Suppressor macrophage treated with lipopolysaccharide for 4 hours (primary cell): ENCODE measurements around the gene ARPP21.
"Not testable (repeated sequence)": the region's sequence is repeated elsewhere in the genome, so short reads cannot be mapped to it uniquely, and the experiment has no call there.

ENCODE experiments used
- DNase-seq: peaks from one replicate; pipeline ENCODE4 v3.0.0-alpha.2; 2020

Gene ARPP21

DNA sequence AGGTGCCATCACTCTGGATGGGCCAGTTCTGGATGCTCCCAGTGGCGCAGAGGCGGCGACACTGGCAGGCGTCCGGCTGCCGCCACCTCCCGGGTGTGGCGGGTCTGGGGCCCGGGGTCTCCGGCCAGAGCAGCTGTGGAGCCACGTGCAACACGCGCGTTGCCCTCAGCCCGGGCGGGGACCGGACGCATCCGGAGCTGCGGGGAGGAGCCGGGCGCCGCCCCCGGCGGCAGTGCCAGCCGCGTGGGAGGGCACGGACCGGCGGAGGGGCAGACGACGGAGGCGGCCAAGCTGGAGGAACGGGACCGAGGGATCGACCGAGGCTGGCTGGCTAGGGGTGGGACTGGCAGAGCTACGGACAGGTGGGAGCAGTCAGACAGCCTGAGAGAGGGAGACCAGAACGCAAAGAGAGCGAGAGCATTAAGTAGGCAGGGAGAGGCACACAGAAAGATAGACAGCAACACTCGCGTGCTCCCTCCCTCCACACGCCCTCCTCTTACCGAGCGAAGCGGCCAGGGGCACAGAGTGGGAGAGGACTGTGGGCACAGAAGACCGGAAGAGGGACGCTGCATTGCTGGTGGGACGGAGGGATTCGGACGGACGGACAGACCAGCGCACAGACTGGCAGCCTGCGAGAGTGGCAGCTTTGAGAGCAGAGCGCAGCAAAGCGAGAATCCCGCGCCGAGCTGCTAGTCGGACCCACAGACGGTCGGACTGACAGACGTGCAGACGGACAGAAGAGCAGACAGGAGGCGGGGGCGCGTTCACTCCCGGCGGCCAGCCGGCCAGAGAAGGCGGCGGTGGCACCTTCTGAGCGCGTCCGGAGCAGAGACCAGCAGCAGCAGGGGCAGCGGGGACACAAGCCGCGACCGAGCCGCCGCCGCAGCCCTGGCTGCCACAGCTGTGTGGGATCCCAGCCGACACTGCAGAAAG lies at the start of gene ARPP21:
TSS of gene ARPP21 (plus strand) at position 272 of the 933 bp plus-strand sequence. CDS start 42,227 bp downstream, outside the sequence.
- DNase-seq = no peak

DNA sequence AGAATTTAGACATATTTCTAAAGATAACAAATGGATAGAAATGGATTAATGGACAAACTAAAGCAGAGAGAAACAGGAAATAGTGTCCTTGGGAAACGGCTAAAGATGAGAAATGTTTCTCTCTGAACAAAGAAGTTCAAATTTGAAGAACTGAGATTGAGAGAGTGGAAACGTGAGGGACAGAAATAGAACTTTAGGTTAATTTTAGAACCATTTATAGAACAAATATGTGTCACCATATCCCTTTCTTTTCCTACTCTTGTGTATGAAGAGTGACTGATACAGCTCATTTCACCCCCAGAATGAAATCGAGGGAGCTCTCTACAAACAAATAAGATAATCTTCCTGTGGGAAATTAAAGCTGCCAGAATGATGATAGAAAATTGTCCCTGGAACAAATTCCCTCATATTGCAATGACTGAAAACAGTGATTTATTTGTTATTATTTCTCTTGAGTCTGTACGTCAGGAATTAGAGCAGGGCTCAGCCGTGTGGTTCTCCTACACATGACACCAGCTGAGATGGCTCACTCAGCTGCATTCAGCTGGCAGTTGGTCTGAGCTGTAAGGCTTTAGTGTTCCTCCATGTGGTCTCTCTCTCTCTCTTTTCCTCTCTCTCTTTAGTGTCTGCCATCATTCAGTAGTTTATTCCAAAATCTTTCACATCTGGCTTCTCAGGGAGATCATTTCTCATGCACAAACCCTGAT lies 46.6 kb upstream of the ARPP21 start:
- DNase-seq = no peak

DNA sequence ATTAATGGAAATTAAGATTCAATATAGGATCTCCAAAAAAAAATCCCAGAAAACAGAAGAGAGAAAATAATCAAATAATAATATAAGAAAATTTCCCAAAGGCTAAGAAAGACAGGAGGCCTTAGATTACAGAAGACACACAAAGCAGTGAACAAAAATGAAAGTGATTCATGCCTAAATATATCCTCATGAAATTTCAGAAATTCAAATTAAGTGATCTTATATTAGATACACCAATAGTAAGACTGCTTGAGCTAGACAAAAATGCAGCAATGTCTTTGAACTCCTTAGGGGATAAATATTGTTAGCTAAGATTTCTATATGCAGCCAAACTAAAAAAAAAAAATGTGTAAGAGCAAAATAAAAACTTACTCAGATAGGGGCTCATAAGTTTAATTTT lies 44.6 kb upstream of the ARPP21 start:
- no peak for DNase-seq

DNA sequence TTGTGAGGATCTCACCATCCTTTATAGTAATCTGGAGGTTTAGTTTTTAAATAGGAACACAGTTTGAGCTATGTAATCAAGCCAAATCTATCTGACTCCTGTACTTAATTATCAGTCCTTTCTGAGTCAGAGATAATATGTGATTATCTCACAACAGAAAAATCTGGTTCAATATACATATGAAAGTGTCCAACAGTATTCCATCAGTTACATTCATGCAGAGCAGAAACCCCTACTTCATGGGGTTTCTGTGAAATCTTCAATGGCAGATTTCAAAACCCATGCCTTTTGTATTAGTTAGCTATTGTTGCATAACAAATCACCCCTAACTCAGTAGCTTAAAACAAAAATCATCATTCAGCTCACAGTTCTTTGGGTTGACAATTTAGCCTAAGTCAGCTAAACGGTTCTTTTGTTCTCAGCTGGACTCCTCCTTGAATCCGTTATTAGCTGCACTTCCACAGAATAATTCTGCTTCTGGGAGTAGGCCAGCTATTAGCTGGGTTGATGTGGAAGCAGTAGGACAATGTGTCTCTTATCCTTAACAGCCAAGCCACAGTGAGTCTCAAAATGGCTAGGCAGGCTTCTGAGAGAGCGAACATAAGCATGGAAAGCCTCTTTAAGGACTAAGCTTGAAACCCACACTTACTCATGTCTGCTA lies 42.9 kb upstream of the ARPP21 start:
- no peak for DNase-seq

DNA sequence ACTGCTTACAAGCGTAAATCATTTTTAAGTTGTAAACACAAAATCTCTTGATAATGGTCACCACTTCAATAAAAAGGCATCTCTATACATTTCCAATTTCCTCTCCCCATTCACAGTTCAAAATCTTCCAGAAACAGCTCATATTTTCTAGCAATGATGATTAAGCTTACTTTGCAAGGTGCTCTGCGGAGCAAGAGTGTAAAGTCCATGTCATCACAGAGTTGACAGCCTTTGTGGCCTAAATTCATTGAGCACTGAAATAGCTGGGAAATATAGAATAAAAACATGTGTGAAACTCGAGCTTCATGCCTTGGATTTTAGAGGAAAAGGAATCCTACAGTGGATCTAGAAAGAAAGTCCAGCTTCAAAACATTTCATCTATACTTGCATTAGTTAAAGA lies 41.8 kb upstream of the ARPP21 start:
- DNase-seq = no peak

DNA sequence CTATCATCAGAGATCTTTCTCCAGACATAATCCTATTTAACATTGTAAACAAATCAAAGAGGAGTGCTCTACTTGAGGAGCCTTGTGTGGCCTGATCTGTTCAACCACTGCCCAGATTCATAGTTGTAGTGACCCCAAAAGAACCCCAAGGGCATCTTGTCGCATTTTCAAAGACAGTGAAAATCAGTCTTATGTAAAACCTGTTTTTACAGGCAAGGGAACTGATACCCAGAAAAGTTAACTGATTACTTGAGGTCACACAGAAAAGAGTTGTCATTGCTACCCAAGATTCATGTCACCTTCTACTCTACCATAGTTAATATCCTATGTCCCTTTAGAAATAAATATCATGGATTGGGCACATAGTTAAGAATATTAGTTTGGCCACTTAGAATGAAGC lies 40.5 kb upstream of the ARPP21 start:
- no peak for DNase-seq

DNA sequence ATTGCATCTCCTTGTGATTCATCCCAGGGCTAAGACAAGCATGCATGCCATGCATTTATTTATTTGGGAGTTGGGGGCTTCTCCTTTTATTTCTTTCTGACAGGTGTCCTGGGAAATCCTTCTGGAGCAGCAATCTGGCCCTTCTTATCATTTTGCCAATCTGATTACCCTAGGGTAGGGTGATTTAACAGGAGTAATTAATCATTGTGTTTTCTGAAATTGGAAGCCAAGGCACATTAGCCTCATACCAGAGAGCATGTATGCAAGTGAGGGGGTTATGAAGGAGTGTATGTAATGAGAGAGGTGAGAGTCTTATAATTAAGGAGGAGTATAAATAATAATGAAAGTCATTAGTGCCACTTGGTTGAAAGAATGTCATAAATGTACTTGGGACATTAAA lies 37.4 kb upstream of the ARPP21 start:
- no peak for DNase-seq

DNA sequence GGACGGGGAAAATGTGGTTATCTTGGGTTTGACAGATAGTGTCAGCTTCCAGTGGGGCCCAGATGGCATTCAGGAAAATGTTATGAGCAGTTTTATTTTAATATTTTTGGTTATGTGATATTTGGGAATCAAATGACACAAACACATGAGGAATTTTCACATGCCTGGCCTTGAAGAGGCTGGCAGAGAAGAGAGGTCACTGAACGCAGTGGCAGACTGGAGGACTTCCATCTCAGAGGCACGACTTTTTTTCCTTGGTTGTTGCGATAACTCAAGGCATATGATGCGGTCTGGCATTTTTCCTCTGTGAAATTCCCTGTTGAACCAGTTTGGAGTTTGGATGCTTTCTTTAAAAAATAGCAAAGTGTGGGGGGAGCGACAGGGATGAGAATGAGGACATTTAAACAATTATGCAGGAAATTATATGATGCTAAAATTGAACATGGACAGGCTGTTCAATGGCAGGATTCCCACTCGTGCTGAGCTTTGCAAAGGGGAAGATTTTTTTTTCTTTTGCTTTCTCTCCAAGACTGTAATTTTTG lies 36.9 kb upstream of the ARPP21 start:
- DNase-seq = no peak

DNA sequence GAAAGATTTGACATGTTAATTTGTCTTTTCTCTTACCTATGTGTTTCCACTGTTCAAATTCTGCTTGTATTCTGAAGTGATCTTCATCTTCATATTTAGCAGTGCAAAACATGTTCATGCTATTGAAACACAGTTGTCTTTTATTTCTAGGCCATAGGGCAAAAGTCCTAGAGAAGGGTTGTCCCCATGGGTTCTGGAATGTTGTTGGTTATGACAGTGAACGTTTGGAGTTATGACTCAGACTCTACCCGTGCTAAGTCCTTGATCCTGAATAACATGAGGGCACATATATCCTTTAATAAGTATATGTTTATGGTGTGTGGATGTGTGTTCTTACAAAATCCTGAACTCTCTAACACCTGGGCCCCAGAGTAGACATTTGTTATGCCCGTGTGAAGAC lies 23.0 kb upstream of the ARPP21 start:
- DNase-seq = no peak

DNA sequence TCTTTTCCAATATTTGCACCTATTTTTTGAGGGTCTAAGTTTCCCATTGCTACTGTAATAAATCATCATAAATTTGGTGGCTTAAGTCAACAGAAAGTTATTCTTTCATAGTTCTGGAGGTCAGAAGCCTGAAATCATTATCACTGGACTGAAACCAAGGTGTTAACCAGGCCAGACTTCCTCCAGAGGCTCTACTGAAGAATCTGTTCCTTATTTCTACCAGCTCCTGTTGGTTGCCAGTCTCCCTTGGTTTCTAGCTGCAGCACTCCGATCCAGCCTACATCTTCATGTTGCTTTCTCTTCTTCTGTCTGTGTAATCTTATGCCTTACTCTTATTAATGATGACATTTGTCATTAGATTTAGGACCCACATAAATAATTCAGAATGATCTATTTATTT lies 22.0 kb upstream of the ARPP21 start:
- DNase-seq = no peak

DNA sequence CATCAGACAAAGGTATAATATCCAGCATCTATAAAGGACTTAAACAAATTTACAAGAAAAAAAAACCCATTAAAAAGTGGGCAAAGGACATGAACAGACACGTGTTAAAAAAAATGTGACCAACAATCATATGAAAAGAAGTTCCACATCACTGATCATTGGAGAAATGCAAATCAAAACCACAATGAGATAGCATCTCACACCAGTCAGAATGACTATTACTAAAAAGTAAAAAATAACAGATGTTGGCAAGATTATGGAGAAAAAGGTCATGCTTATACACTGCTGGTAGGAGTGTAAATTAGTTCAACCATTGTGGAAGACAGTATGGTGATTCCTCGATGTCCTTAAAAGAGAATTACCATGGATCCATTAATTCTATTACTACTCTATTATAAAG lies 19.1 kb upstream of the ARPP21 start:
- not testable (repeated sequence) for DNase-seq

DNA sequence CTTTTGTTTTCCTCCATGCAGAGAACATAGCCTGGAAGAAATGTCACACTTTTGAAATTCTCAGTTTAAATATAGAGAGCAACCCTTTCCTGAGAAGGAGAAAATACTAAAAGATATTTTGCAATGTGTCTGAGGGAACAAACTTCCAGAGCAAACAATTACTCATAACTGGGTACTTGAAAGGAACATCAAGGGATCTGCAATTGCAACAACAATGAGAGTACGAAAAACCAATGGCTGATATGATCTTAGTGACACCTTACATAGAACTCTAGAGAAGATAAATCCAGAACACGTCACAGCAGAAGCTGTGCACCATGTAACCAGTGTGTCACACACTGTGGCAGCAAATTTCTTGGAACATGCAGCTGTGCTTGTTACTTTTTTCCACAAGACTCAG lies 14.6 kb upstream of the ARPP21 start:
- DNase-seq = no peak

DNA sequence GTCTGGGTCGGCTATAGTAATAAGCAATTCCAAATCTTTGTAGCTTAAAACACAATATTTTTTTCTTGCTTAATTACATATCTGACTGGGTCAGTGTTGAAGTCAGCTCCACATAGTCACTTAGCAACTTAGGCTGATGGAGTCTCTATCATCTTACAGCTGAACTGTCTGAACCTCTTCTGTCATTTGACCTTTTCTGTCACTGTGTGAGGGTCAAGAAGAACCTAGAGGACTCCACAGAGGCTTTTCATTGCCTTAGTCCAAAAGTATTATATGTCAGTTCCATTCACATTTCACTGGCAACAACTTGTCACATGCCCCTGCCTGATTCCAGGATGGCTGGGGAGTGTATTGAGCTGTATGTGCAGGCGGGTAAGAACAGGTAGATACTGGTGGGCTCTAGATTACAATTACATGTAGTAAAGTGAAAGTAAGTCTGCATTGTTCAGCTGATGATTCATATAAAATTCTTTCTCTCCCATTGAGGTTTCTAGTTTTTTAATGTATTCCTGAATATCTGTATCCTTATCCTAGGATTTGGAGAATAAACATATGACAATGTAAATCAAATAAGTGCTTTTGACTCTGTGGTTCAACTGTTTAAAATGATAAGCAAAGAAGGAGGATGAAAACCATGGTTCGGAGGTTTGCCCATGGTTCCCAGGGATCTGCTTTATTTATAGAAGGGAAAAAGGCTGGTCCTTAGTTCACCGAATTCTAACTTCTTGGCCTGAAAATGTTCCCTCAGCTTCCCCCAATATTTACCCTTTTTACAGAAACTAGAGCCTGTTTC lies 5.8 kb upstream of the ARPP21 start:
- DNase-seq = no peak

DNA sequence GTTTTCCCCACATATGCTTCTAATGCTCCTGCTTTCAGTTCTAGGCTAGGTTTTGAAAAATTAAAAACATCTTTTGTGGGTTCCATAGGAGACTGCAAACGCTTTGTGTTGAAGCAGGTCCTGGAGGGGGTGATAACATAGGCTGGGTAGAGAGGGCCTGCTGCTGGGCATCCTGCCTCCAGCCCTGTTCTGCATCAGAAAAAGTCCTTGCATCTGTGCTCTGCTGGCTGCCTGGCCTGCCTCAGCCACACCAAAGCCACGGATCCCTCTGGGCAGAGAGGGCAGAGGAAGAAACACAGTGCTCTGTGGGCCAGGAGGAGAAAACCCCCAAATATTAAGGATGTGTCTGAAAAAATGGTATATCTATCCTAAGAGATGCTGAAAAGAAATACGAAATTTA lies 3.9 kb upstream of the ARPP21 start:
- DNase-seq = no peak

DNA sequence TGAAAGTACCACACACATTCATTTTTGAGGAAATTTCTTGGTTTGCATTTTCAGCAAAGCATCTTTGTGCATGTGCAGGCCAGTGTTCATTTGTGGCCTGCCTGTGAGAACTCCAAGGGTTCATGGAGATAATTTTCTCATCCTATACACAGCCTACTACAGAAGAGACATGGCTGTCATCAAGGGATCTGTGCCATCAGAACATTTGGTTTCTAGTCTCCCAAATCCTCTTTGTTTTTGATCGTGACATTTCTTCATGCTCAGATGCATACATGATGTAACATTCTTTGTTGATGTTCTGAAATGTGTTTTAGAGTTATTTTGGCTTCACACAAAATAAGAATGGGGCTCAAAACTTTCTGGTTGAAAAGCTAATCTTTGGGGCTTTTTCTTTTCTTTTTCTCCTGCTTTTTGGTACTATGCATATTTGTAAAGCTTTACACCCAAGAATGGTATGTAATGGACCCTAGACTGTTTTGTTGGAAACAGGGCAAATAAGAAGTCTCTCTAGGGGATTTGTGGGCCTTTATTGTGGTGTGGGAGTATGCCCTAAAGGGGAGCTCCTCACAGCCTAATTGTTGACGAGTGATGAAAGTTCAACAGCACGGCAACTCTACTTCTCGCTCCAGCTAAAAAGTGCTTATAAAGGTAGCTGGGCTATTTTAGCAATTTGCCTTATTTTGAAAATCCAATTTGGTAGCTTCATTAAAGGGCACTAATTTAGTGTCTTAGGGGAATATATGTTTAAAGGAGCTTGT lies 3.2 kb upstream of the ARPP21 start:
- DNase-seq = no peak

DNA sequence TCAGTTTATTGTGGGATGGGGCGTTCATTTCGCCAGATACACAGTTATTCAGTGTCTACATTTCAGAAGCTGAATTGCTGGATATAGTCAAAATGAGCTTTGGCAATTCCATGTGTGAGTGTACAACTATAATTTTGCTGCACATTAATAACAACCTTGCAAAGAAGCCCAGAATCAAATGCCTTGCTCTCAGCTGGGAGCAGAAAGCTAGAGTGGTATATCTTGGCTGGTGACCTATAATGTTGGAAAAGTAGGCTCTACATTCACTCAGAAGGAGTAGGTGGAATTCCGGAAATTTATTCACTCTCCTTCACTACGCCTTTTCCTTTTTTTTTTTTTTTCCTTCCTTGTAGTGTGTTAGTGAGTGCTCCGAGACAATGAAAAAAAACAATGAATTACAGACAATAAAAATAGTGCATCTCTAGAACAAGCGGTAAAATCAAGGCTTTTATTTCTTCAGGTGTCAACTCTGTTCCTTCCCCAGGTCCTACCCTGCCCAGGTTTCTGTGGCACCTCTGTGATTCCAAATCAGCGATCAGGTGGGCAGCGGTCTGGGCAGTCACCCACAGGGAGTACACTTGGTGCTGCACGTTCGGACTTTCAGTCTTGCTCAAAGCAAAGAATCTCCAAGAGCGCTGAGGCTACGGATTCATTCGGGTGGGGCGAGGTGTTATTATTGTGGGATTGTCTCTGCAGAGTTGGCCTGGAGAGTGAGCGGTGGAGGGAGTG lies 910 bp upstream of the ARPP21 start:
- no peak for DNase-seq

DNA sequence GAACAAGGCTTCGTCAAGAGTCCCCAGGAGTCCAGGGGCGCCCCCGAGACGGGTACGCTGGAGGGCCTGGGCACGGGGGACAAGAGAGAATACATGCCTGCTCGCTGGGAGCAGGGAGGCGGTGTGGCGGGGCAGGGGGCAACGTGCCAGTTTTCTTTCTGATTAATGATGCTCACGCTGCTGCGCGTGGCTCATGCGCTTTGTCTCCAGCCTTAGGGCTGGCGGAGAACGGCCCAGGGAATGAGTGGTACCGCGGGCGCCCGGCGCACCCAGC lies 408 bp upstream of the ARPP21 start:
- no peak for DNase-seq

DNA sequence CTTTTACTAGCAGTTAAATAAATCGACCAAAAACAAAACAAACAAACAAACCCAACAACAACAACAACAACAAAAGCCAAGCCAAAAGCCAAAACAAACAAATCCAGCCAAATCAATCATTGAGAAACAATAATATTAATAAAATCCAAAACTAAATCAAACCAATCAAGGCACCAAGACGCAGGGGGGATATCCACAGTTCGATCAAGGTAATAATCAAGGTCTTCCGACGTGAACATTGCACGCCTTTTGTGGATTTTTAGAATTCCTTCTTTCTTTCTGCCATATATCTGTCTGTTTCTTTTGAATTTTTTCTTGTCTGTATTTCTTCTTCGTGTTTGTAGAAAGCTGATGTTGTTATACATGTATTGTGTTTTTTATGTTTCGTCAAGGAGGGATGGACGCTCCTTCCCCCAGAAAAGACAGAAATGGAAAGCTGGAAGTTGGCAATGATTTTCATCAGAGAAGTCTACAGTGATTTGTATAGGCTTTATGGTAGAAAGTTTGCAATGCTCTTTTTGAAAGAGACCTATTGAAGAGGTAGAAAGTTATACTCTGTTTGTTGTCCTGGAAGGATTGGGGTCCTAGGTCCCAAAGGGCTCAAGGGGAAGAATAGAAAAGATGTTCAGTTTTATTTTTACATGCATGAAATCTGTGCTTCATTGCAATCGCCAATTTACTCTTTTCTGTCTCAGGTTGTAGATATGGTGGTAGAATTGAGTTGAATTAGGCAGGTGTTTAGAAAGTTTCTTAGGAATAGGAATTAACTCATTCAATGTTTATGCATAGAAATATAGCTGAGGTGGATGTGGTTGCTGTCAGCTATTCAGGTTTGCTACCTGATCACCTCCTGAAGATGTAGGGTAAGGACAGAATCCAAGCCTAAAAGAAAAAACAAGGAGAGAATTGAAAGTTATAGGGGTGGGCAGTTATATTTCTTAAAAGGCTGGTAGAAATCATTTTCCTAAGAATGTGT lies 1.2 kb downstream of the ARPP21 start:
- no peak for DNase-seq

DNA sequence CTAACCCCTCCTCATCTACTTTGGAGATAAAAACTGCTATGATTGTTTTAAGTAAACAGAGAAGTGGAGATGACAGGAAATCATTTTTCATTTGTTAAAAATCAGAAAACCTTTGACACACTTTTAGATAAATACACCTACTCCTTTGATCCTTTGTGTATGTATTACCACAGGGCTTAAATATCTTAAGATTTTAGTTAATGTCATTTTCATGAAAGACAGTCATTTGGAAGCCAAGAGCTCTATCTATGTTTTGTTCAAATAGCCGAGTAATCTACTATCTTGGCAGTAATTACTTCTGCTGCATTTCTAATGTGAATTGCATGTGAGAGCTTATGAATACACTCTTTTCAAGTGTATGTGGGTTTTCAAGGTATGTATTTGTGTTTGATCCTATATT lies 2.0 kb downstream of the ARPP21 start:
- DNase-seq = no peak

DNA sequence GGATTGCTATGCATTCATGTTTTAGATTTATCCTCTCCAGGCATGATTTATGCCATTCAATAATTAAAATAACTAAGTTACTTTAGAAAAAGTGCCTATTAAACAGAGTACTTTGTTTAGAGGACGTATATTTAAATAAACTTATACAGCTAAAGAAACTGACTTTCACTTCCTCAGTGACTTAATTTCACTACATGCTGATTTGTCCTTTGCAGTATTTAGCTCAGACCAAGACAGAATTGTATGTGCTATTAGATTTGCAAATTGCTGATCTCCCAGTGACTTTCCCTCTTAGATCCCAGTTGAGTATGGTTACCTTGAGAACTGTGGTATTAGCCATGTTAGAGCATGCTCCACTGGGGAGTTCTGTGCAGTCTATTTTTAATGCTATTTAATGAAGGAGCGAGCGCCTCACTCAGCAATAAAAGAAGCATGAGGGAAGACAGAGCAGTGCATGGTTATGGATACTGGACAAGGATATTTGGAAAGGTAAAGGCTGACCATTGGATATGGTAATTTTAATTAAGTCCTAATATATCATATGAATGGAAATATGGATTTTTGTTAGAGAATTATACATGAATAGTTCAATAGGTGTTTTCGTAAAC lies 2.7 kb downstream of the ARPP21 start:
- DNase-seq = no peak
